Endodermal cell (in vitro differentiated cells): ENCODE measurements around the gene HTR1D. TPM values are rescaled to one million over a fixed set of nuclear protein-coding genes. Genes with fewer than 3 reads are reported as not detected.

Source experiments
- DNase-seq: peaks from one replicate; pipeline ENCODE4 v3.0.0-alpha.2; 2017
- H3K27ac ChIP-seq: 2 replicates; pipeline ENCODE4 v1.5.1; 2013; ENCODE audit warnings: mild to moderate bottlenecking, low read depth, low read length, moderate library complexity
- H3K27me3 ChIP-seq: 2 replicates; pipeline ENCODE4 v1.6.1; 2013; ENCODE audit warnings: mild to moderate bottlenecking, low read length, moderate library complexity; ENCODE audit not compliant: insufficient read depth, control insufficient read depth, poor library complexity, severe bottlenecking
- H3K36me3 ChIP-seq: 2 replicates; pipeline ENCODE4 v1.7.0; 2013; ENCODE audit warnings: mild to moderate bottlenecking, low read length, moderate library complexity; ENCODE audit not compliant: control insufficient read depth, insufficient read depth
- H3K4me1 ChIP-seq: one replicate; pipeline ENCODE4 v1.7.0; 2013; ENCODE audit warnings: low read length; ENCODE audit not compliant: control insufficient read depth, insufficient read depth
- H3K4me3 ChIP-seq: 2 replicates; pipeline ENCODE4 v1.5.1; 2013; ENCODE audit warnings: mild to moderate bottlenecking, low read length, moderate library complexity
- H3K9ac ChIP-seq: 2 replicates; pipeline ENCODE4 v1.6.1; 2013; ENCODE audit warnings: mild to moderate bottlenecking, low read length, moderate library complexity; ENCODE audit not compliant: poor library complexity, severe bottlenecking; ENCODE audit errors: extremely low read depth
- H3K9me3 ChIP-seq: 2 replicates; pipeline ENCODE4 v1.6.1; 2013; ENCODE audit warnings: mild to moderate bottlenecking, low read length, moderate library complexity; ENCODE audit not compliant: control insufficient read depth
- H3K27ac Mint-ChIP-seq: 2 replicates; pipeline ENCODE4 v1.8.0; 2020; ENCODE audit warnings: mixed read lengths
- H3K27me3 Mint-ChIP-seq: 2 replicates; pipeline ENCODE4 v1.8.0; 2021; ENCODE audit warnings: mild to moderate bottlenecking, mixed read lengths; ENCODE audit not compliant: insufficient read depth
- H3K36me3 Mint-ChIP-seq: 2 replicates; pipeline ENCODE4 v1.8.0; 2020; ENCODE audit warnings: low read depth, mixed read lengths
- H3K4me1 Mint-ChIP-seq: 2 replicates; pipeline ENCODE4 v1.8.0; 2020; ENCODE audit warnings: mixed read lengths
- H3K4me3 Mint-ChIP-seq: 2 replicates; pipeline ENCODE4 v1.8.0; 2020; ENCODE audit warnings: mild to moderate bottlenecking, moderate library complexity, mixed read lengths
- H3K9me3 Mint-ChIP-seq: 2 replicates; pipeline ENCODE4 v1.8.0; 2020; ENCODE audit warnings: mild to moderate bottlenecking, mixed read lengths
- CTCF ChIP-seq: fragments of 200-600 bp; sonication (generic); conservative IDR thresholded peaks from 2 replicates; pipeline ENCODE4 v1.5.0; 2021; ENCODE audit warnings: antibody characterized with exemption, mild to moderate bottlenecking
- WGBS, 2 experiments: methylation state at CpG; one replicate each; pipeline versions ENCODE4 v1.1.5 to v1.1.7; 2013; ENCODE audit warnings: missing lambda C conversion rate in 2 of 2, mixed read lengths in 1 of 2; ENCODE audit not compliant: insufficient coverage in 1 of 2, insufficient read length in 1 of 2; 5-methylcytosine and 5-hydroxymethylcytosine counted together
- total RNA-seq, 2 donors: library from RNA; stranded (reverse); fragmentation: NEBNext Ultra II Directional in 1 of 2; extraction: Animal tissue kit (Norgen Biotek cat#: 25700) in 1 of 2; gene quantifications; 2 replicates in 1 of 2; 3 replicates in 1 of 2; pipeline ENCODE4 v1.2.1, GENCODE V29; 2021

HTR1D gene
- total RNA-seq, 2 donors from 2014 or later, result 2.9 to 4.1 TPM

- no peak overlapping the region for H3K9ac ChIP-seq
- peaks cover 20% of the 10 kb centered on the region for H3K27me3 ChIP-seq
- no peaks in the 10 kb centered on the region for H3K4me1 ChIP-seq
- WGBS, 2 experiments, result 81 to 85% methylated on average over 5 to 6 of the region's 6 CpGs
- H3K27ac ChIP-seq, result no peak overlapping the region
- no peaks in the 10 kb centered on the region for H3K36me3 Mint-ChIP-seq
- H3K36me3 ChIP-seq, result no peaks in the 10 kb centered on the region
- H3K9me3 ChIP-seq, result no peaks in the 10 kb centered on the region
- H3K9me3 Mint-ChIP-seq, result no peaks in the 10 kb centered on the region
- H3K4me3 Mint-ChIP-seq, result peak overlapping the region; percentile 55
- TF ChIP-seq CTCF, result peak; percentile 53
- H3K4me3 ChIP-seq, result no peak overlapping the region
- peaks cover 4% of the 10 kb centered on the region for H3K4me1 Mint-ChIP-seq
- H3K27ac Mint-ChIP-seq, result no peak overlapping the region
- H3K27me3 Mint-ChIP-seq, result peaks cover 73% of the 10 kb centered on the region
- DNase-seq, result no peak
These were observed 38.4 kb downstream of the HTR1D start for GRCh38 chr1:23178950-23179349.

GRCh38 chr1:23178414-23178813 lies 38.9 kb downstream of the HTR1D start:
- H3K4me3 ChIP-seq, result no peak overlapping the region
- no peak overlapping the region for H3K27ac ChIP-seq
- H3K9me3 ChIP-seq, result no peaks in the 10 kb centered on the region
- WGBS, 2 experiments, result 95 to 96% methylated on average over 3 to 6 of the region's 6 CpGs
- H3K9ac ChIP-seq, result no peak overlapping the region
- Mint-ChIP-seq H3K9me3 (no peaks in the 10 kb centered on the region), H3K4me3 (peak overlapping the region; percentile 55), H3K36me3 (no peaks in the 10 kb centered on the region), H3K27me3 (peaks cover 72% of the 10 kb centered on the region), H3K27ac (no peak overlapping the region), H3K4me1 (peaks cover 4% of the 10 kb centered on the region)
- H3K36me3 ChIP-seq, result no peaks in the 10 kb centered on the region
- no peak for TF ChIP-seq CTCF
- no peak for DNase-seq
- H3K27me3 ChIP-seq, result peaks cover 20% of the 10 kb centered on the region
- H3K4me1 ChIP-seq, result no peaks in the 10 kb centered on the region

- H3K9ac ChIP-seq, result peak overlapping the region; percentile 52
- H3K27me3 ChIP-seq, result peaks cover 20% of the 10 kb centered on the region
- H3K4me1 ChIP-seq, result no peaks in the 10 kb centered on the region
- no peak overlapping the region for H3K27ac ChIP-seq
- peak; percentile 92 for DNase-seq
- peak; percentile 46 for TF ChIP-seq CTCF
- Mint-ChIP-seq H3K9me3 (no peaks in the 10 kb centered on the region), H3K4me3 (peak overlapping the region; percentile 55), H3K4me1 (peaks cover 4% of the 10 kb centered on the region), H3K36me3 (no peaks in the 10 kb centered on the region), H3K27me3 (peaks cover 67% of the 10 kb centered on the region), H3K27ac (no peak overlapping the region)
- no peaks in the 10 kb centered on the region for H3K9me3 ChIP-seq
- peak overlapping the region; percentile 76 for H3K4me3 ChIP-seq
- no peaks in the 10 kb centered on the region for H3K36me3 ChIP-seq
- WGBS, 2 experiments, result 5 to 7% methylated on average over 17 to 62 of the region's 62 CpGs
These were observed 39.6 kb downstream of the HTR1D start for GRCh38 chr1:23177438-23178380.
